Activated CD8-positive, alpha-beta memory T cell treated with anti-CD3 and anti-CD28 coated beads, Interleukin-2, amount 50 U/mL, for 1 hour (primary cell): ENCODE results near the gene PLB1.
A peak's percentile ranks its signal among the peaks of the same experiment; 100 is the strongest.

Source experiments
- DNase-seq: peaks from one replicate; pipeline ENCODE4 v3.0.0-alpha.2; 2020; ENCODE audit errors: extremely low read depth

Gene PLB1, protein sequence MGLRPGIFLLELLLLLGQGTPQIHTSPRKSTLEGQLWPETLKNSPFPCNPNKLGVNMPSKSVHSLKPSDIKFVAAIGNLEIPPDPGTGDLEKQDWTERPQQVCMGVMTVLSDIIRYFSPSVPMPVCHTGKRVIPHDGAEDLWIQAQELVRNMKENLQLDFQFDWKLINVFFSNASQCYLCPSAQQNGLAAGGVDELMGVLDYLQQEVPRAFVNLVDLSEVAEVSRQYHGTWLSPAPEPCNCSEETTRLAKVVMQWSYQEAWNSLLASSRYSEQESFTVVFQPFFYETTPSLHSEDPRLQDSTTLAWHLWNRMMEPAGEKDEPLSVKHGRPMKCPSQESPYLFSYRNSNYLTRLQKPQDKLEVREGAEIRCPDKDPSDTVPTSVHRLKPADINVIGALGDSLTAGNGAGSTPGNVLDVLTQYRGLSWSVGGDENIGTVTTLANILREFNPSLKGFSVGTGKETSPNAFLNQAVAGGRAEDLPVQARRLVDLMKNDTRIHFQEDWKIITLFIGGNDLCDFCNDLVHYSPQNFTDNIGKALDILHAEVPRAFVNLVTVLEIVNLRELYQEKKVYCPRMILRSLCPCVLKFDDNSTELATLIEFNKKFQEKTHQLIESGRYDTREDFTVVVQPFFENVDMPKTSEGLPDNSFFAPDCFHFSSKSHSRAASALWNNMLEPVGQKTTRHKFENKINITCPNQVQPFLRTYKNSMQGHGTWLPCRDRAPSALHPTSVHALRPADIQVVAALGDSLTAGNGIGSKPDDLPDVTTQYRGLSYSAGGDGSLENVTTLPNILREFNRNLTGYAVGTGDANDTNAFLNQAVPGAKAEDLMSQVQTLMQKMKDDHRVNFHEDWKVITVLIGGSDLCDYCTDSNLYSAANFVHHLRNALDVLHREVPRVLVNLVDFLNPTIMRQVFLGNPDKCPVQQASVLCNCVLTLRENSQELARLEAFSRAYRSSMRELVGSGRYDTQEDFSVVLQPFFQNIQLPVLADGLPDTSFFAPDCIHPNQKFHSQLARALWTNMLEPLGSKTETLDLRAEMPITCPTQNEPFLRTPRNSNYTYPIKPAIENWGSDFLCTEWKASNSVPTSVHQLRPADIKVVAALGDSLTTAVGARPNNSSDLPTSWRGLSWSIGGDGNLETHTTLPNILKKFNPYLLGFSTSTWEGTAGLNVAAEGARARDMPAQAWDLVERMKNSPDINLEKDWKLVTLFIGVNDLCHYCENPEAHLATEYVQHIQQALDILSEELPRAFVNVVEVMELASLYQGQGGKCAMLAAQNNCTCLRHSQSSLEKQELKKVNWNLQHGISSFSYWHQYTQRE (N-terminal part only)

DNA sequence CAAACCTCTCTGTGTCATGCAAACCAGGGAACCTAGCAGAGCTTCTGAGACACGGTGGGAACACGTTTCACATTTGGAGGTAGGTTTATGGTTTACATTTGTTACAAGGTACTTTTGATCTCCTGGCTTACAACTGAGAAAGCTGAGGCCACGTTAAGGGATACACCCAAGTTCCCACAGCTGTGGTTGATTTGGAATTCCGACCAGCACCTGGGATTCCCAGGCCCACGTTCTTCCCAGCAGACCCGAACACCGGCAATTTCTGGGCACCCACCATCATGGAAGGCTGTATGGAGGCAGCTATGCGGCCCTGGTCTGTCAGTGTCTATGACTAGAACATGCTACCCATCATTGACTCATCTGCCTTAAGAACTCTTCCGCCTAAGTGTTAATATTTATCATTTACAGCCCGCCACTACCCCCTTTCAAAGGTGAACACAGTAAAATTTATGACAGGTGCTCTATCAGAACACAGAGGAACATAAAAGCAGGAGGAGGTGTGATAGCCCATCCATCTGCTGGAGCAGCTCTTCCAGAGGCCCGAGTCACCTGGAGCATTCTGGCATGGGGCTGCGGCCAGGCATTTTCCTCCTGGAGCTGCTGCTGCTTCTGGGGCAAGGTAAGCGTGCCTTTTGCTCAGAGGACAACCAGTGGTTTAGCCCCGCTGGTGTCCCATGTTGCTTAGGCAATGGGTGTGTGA lies at the start of gene PLB1:
Gene PLB1 (plus strand): TSS at position 510 of the 700 bp plus-strand sequence. CDS start 55 bp downstream, at position 565.
- no peak for DNase-seq

DNA sequence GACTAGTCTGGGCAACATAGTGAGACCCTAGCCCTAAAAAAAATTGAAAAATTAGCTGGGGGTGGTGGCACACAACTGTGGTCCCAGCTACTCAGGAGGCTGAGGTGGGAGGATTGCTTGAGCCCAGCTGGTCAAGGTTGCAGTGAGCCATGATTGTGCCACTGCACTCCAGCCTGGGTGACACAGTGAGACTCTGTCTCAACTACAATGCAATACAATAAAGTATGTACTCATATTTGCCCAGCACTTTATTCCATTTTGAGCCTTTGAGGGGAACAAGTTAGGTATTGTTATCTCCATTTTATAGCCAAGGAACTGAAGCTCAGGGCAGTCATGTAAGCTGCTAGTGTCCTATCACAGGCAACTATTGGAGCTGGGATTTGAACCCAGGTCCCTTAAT lies 49.3 kb upstream of the PLB1 start:
- no peak for DNase-seq

DNA sequence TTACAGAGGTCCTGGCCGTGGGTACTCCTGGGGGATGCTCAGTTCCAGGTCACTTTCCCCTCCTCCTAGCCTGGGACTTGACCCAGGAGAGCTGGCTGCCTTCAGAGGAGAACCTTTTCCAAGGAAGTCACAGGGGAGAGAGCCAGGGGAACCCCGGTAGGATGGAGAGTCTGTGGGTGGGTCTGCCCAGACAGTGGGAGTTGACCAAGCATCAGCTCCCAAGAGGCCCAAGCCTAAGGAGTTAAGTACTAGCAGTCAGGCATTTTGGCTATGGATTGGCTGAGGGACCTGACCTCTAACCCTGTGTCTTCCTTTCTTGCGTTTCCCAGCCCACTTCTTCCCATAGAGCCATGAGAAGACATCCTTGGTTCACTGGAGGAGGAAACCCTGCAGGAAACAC lies 48.8 kb upstream of the PLB1 start:
- DNase-seq, result no peak

DNA sequence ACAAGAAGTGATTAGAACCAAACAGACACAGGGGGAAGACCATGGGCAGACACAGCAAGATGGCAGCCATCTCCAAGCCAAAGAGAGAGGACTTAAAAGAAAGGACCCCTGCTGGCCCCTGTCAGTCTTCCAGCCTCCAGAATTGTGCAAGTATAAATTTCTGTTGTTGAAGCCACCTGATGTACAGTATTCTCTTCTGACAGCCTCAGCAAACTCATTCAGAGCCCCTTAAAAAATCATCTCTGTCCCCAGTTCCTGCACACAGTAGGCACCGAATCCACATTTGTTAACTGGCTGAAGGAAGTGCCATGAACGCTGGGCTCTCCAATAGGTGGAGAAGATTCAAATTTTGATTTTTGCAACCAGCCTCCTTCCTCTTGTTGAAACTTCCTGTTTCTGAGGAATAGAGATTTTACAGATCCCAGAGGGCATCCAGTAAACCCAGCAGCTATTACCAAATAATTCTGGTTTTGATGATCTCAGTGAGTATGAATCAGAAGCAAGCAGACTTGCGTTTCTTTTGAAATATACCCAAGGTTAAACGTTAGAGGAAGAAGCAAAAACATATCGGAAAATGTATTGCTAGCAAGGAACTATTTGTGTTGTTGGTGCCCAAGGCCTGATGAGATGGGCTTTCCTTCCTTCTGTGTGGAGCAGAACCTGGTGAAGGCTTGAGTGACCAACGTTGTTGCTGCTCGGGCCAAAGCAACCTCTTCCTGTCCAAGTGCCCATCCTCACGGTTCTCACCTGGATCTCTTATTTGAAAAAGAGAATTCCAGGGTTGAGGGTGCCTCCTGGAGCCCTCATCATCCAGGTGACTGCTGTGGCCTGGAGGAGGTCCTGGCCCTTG lies 47.7 kb upstream of the PLB1 start:
- DNase-seq, result no peak

DNA sequence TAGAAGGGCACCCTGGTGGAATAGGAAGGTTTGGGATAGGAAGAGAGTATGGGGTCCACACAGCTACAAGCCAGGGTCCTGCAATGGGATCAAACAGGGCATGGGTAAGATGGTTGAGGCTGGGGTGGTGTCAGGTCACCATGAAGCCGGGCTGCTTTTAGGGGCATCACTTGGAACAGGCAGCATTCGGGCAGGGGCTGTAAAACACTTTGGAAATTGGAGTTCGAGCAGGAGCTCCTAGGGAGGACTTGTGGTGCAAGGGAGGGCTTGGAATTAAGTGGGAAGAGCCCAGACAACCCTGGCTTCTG lies 47.1 kb upstream of the PLB1 start:
- DNase-seq, result no peak

DNA sequence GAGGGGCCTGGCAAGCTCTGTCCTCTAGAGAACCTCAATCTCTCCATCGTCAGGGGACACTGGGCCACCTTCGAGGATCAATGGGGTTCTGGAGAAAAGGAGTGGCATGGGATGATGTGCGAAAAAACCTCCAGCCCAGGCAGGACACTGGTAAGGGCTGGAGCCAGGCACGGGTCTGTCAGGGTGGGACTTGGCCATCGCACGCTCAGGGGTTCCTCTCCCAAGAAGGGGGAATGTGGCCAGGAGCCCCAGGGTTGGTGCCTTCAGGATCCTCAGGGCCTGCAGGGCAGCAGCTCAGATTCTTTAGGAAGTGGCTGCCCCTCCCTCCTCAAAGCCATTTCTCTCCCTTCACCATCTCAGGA lies 46.8 kb upstream of the PLB1 start:
- no peak for DNase-seq

DNA sequence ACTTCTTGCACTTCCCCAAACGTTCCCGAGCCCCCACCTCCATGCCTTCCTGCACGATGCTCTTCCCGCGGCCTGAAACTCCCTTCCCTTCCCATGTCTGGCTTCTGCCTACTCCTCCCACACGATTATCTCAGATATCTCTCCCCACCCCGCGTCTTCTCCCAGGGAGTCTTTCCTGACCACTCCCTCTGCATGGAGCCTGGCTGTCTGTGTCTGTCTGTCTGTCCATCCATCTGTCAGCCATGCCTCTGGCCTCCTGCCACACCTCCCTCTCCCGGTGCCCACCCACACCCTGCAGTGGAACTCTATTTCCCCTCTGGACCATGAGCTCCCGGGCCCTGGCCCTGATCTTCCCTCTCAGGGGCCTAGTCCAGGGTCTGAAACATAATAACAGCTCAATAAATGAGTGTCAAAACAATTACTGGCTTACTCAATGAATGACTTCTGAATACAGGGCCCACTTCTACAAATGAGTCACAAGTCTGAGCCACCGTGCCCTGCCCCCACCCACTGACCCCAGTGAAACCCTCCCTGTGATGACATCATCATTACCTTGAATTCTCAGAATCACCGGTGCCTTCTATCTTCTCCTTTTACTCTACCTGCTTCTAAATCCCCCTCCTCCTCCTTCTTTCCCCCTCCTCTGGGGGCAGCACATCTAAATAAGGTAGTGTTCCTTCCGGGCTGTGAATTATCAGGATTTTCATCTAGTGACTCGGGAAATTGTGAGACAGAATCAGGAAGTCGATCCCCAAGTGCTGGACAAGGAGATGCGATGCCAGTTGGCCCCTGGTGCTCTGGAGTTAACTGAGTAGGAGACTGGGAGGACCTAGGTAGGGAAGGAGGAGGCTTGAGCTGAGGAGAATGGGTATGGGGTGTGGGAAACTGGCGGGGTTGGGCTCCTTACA lies 46.1 kb upstream of the PLB1 start:
- no peak for DNase-seq

DNA sequence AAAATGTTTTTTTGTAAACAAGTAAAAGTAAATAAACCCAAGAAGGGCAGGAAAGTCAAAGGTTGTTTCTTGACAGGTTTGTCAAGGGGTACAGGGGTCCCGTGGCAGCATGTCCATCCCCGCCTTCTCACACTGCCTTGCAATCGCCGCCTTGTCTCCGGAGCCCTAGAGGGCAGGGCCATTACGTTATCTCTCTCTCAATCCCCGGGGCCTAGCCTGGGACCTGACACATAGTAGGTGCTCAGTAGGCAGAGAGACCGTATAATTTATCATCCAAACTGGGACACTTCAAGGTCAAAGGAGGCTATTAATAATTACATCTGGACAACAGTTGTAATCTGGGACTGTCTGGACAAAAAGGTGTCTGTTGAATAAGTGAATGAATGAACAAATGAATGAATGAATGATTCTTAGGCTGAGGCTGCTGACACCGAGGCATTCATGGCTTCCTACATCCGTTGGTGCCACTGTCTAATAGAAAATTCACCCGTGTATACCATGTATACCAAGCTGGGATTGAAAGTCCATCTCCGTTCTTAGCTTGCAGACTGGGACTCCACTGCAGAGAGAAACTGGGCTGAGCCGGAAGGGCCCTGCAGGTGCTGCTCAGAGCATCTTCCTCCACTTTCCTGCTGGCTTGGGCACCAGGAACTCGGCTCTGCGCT lies 44.8 kb upstream of the PLB1 start:
- no peak for DNase-seq

DNA sequence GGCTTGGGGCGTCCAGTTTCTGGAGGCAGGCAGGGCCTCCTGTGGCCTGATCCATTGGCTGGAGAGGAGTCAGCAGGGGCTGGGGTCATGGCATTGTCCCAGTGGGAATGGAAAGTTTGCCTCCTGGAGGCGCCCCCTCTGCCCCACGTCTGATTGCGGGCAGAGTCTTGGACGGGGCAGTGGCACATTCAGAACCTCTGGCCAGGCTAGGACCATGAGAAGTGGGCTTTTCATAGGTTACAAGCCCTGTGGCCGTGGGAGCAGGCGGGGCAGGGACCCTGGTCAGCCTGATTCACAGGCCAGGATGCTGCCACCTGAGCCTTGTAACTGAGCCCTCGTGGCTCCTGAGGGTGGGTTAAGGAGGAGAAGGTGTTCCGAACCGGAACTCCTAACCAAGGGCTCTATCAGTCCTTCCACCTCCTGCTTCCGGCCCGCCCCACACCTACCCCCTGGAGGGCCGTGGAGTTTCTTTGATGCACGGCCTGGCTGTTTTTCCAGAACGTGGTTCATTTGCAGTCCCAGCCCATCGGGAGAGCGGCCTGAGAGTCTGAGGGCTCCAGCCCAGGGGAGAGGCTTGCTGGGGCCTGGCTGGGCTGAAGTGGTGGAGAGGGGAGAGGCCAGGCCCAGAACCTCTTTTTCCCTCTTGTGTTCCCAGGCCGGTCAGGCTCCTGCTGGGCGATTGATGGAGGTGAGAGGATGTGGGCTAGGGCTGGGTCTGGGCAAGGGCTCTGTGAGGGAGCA lies 43.9 kb upstream of the PLB1 start:
- DNase-seq, result no peak

DNA sequence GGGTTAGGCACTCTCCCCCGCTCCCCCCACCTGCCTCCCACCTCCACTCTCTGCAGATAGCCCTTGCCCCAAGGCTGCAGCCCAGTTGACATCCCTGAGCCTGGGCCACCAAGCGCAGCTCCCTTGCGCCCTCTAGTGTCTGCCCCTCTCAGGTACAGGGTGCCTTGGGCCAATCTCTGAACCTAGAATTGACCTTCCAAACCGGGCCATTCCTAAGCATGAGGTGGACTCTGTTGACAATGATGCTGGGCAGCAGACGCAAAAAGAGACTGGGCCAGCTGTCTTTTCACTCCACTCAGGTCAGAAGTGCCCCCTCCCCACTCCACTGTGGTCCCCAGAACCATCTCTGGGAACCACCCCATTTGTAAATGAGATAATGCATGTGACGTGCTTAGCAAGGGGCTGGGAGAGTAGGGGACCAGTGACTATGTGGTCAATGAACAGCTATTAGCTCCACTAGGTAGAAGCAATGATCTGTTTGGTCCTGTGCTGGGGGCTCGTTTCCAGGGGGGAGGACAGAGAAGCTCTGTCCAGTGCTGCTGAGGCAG lies 43.3 kb upstream of the PLB1 start:
- peak; percentile 59 for DNase-seq

DNA sequence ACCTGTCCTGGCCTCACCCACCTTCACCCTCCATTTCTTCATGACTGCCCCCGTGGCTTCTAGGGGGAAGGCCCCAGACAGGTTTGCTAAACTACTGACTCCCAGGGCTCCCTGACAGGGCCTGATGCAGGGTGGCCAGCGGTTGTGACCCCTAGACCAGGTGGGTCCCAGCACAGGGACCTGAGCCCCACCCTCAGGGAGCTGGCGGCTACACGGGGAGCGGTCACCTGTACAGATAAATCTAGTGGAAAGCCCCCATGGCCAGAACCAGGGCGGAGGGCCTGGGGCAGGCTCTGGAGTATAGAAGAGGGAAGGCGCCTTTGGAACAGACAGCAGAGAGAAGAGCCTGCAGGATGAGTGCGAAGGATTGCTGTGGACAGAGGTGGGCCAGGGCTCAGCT lies 42.5 kb upstream of the PLB1 start:
- DNase-seq, result no peak

DNA sequence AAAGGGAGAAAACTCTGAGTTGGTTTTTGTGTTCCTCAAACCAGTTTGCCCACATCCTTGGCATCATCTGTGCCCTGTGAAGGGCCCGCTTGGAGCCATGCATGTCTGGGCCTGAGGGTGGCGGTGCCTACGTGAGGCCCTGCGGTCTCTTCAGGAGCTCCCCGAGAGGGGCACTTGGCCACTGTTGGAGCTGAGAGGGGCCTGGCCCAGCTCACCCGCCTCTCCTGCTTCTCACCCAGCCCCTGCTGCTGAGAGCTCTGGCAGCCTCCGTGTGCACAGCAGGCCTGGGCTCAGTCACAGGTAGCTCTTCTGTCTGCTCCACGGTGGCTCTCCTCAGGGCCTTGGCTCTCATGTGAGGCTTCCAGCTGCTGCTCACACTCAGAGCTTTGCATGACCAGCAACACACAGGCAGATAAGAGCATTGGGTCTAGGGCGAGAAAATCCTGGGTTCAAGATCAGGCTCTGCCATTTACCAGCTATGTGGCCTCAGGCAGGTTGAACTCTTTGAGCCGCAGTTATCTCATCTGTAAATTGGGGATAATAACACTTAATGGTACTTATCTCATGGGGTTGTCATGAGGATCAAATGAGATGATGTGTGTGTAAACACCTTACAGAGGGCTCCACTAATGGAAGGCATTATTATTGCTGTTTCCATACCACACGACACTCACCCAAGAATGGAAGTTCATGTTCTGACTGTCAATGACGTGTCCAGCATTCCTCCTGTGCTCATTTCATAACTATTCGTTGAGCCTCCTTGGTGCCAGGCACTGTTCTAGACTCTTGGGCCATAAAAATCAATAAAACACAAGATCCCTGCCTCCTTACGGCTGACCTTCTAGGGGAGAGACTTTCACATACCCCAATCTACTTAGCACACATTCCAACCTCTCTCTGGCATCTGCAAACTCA lies 41.6 kb upstream of the PLB1 start:
- no peak for DNase-seq

DNA sequence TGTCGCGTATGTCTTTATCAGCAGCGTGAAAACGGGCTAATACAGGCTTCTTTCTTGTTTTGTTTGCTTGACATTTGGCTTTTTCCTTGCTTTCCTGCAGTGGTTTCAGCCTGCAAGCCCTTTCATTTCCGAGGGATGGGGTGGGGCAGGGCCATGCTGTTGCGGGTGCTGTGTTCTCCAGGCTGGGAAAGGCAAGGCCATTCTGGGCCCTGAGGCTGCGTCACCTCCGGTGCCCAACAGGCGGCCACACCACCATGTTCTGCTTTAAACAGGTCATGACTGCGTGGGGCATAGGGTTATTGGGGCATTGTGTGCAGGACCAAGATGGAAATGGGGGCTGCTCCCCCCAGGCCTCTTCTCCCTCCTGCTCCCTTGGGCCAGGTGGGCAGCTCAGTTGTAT lies 38.6 kb upstream of the PLB1 start:
- no peak for DNase-seq

DNA sequence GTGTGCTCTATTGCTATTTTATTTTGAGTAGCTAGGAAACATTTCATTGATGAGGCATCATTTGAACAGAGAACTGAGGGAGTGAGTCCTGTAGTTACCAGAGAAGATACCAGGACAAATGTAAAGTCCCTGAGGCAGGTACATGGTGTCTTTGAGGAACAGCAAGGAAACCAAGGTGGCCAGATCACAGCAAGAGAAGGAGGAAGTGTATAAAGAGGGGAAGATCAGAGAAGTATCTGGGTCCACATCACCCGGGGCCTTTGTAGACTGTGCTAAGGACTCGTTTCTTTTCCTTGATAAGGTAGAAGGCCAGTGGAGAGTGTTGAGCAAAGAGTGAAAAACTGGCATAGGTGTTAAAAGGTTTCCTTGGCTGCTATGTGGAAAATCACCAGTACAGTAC lies 34.8 kb upstream of the PLB1 start:
- no peak for DNase-seq

DNA sequence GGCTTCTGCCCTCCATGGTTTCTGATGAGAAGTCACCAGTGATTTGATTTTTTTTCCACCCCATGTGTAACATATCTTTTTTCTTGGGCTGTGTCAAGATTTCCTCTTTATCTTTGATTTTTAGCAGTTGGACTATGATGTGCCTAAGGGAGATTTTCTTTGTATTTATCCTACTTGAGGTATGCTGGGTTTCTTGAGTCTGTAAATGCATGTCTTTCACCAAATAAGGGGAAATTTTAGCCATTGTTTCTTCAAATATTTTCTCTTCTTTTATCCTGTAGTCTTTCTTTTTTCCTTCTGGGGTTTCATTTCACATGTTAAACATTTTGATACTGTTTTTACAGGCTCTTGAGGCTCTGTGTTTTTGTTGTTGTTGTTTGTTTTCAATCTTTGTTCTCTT lies 33.7 kb upstream of the PLB1 start:
- no peak for DNase-seq

DNA sequence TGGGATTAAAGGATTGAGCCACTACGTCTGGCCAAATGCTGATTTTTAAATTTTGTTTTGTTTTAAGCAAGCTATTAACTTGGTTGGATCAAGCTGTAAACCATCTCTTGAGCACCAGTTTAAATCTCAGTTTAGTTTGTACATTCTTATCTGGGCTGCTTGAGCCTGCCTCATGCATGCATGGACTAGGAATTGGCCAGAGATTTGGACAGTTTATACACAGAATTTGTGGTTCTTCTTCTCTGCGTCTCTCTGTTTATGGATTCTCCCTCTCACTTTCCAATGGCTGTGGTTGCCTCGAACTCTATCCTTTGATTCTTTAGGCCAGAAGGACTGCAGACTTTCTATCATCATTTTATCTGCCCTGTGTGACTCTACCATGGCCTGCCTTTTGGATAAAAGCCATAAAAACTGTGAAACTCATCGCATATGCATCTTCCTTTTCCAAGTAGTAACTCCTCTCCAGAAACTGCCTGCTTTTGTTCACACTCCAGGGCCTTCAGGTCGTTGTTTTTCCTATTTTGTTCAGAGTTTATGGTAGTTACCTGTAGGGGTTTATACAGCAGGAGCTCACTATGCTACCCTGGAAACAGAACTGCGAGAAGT lies 32.5 kb upstream of the PLB1 start:
- no peak for DNase-seq

DNA sequence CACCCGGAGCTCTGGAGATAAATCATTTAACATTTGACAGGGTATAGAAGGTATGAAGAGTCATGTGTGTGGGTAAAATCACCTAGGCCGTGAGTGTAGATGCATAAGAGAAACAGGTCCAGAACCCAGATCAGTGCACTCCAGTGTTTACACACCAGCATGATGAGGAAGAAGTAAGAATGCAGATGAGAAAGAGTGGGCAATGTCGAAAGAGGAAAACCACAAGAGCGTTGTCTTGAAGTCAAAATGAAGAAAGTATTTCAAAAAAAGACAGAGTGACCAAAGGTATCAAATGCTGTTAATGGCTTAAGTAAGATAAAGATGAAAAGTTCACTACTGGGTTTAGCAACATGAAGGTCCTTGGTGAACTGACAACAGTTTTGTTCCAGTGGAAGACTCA lies 32.0 kb upstream of the PLB1 start:
- DNase-seq, result no peak
